Ascending aorta (tissue), 2 donors: ENCODE measurements around the gene ISY1. TPM values are rescaled to one million over a fixed set of nuclear protein-coding genes. Genes with fewer than 3 reads are reported as not detected.

ENCODE experiments used
- DNase-seq, 2 donors: peaks; one replicate each; pipeline ENCODE4 v3.0.0-alpha.2; 2019; ENCODE audit warnings: low spot score in 2 of 2
- H3K27ac ChIP-seq, 2 donors: fragments of 200-600 bp; sonication (generic); one replicate each; pipeline ENCODE4 v1.5.1; 2016 to 2017; ENCODE audit warnings: mild to moderate bottlenecking in 1 of 2
- H3K27me3 ChIP-seq: fragments of 200-600 bp; sonication (generic); one replicate; pipeline ENCODE4 v1.5.1; 2017
- H3K36me3 ChIP-seq, 2 donors: fragments of 200-600 bp; sonication (generic); one replicate each; pipeline ENCODE4 v1.5.1; 2016
- H3K4me1 ChIP-seq, 2 donors: fragments of 200-600 bp; sonication (generic); one replicate each; pipeline ENCODE4 v1.5.1; 2016 to 2017; ENCODE audit warnings: mild to moderate bottlenecking in 1 of 2
- H3K4me3 ChIP-seq, 2 donors: fragments of 200-600 bp; sonication (generic); one replicate each; pipeline ENCODE4 v1.5.1; 2016 to 2017; ENCODE audit warnings: mild to moderate bottlenecking in 1 of 2
- H3K9me3 ChIP-seq, 2 donors: fragments of 200-600 bp; sonication (generic); one replicate each; pipeline ENCODE4 v1.5.1; 2016
- CTCF ChIP-seq, 3 experiments: fragments of 200-600 bp in 2 of 3; fragments of 450-650 bp in 1 of 3; sonication (generic) in 2 of 3; IDR thresholded peaks; one replicate each; pipeline ENCODE4 v1.5.1; 2016 to 2019; ENCODE audit warnings: antibody characterized with exemption in 3 of 3, mild to moderate bottlenecking in 1 of 3, moderate library complexity in 1 of 3
- intact Hi-C: fragments of 100-400 bp; cut with DNase I; formaldehyde crosslinking; loops from one replicate; pipeline ENCODE4 v1.15.1; 2023
- total RNA-seq: library from RNA; depleted of rRNA; stranded (reverse); fragments of >200 nt; gene quantifications from one replicate; pipeline ENCODE4 v1.1.0, GENCODE V29; 2016

The ISY1 gene
- total RNA-seq, 1 donor from 2014 or later = 22.5 TPM

- peaks cover 0 to 8% of the 10 kb centered on the region in 2 donors for H3K36me3 ChIP-seq
- H3K4me3 ChIP-seq = peak overlapping the region; percentile 98 to 100
- H3K9me3 ChIP-seq = no peaks in the 10 kb centered on the region
- DNase-seq = peak; percentile 74 to 96
- no peaks in the 10 kb centered on the region for H3K27me3 ChIP-seq
- H3K27ac ChIP-seq = peak overlapping the region; percentile 97 to 99
- TF ChIP-seq CTCF (IDR thresholded peaks at IDR 0.05) = peak; percentile 23 to 37 (median 29)
- intact Hi-C loops = loop anchor here (1.0 to 2.0 kb wide), 2 partner anchors 64 to 67 kb away; no protein-coding TSS in a partner anchor
- peaks cover 9 to 18% of the 10 kb centered on the region in 2 donors for H3K4me1 ChIP-seq
Measured at GRCh38 chr3:129120254-129121004, 40.4 kb downstream of the ISY1 start.

DNA sequence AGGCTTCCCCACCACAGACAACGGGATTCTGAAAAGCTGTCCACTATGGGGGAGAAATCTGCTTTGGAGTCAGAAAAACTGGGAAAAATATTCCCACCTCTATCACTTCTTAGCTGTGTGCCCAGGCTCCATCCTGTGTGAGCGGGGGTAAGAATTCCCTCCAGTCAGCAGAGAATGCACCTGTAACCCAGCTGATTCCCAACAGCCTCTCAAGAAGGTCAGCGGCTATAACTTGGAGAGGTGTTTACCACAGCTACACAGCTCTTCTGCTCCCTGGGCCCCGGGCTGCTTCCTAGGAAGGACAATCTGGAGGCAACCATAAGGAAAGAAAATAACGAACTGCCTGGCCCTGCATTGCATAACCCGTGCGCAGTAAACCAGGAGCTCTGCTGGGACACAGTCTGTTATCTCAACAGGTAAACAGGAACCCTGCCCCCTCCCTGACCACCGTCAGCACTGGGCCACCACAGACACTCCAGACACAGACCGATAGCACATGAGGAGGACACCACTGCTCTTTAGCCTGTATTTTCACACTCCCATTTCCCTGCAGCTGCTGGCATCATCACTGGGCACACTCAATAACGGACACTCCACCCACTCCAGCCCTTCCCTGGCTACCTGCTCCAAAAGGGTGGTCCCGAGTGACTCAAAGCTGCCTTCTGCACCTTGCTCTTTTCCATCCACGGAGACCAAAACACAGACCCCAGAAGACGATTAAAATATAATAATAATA is 41.3 kb downstream of the ISY1 start:
- H3K9me3 ChIP-seq = no peaks in the 10 kb centered on the region
- H3K4me3 ChIP-seq = peak overlapping the region; percentile 98 to 100
- H3K27me3 ChIP-seq = no peaks in the 10 kb centered on the region
- peak overlapping the region; percentile 97 to 99 for H3K27ac ChIP-seq
- no peak for DNase-seq
- peaks cover 9 to 18% of the 10 kb centered on the region in 2 donors for H3K4me1 ChIP-seq
- intact Hi-C loops = loop anchor here (1.0 to 2.0 kb wide), 2 partner anchors 65 to 66 kb away; no protein-coding TSS in a partner anchor
- TF ChIP-seq CTCF (IDR thresholded peaks at IDR 0.05) = no peak
- peaks cover 0 to 17% of the 10 kb centered on the region in 2 donors for H3K36me3 ChIP-seq

DNA sequence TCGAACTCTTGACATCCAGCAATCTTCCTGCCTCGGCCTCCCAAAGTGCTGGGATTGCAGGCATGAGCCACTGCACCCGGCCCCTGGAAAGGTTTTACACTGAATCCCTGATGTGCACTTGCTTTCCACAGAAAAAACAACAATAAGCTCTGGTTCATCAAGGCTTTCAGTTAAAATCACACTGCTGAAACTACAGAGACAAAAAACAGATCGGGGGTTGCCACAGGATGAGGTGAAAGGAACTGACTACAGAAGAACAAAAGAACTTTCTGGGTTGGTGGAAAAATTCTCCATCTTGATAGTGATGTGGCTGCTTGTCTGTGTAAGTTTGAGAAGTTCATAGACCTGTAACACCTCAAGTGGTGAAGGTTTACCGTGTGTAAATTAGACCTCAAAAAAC is 42.1 kb downstream of the ISY1 start:
- Histone ChIP-seq H3K36me3 (peaks cover 0 to 18% of the 10 kb centered on the region in 2 donors), H3K4me3 (no peak overlapping the region), H3K27ac (no peak overlapping the region), H3K27me3 (no peaks in the 10 kb centered on the region), H3K4me1 (peaks cover 9 to 18% of the 10 kb centered on the region in 2 donors), H3K9me3 (no peaks in the 10 kb centered on the region)
- no peak for DNase-seq
- intact Hi-C loops = no loop called here
- TF ChIP-seq CTCF (IDR thresholded peaks at IDR 0.05) = no peak

GRCh38 chr3:129117134-129117533 is 43.7 kb downstream of the ISY1 start:
- DNase-seq = no peak
- Histone ChIP-seq H3K36me3 (peaks cover 0 to 18% of the 10 kb centered on the region in 2 donors), H3K4me3 (no peak overlapping the region), H3K27me3 (no peaks in the 10 kb centered on the region), H3K4me1 (peaks cover 9 to 18% of the 10 kb centered on the region in 2 donors), H3K9me3 (no peaks in the 10 kb centered on the region), H3K27ac (no peak overlapping the region)
- no peak for TF ChIP-seq CTCF (IDR thresholded peaks at IDR 0.05)
- intact Hi-C loops = no loop called here

- Histone ChIP-seq H3K4me1 (peaks cover 9 to 18% of the 10 kb centered on the region in 2 donors), H3K27ac (no peak overlapping the region), H3K36me3 (peaks cover 4 to 18% of the 10 kb centered on the region in 2 donors), H3K4me3 (no peak overlapping the region), H3K27me3 (no peaks in the 10 kb centered on the region), H3K9me3 (no peaks in the 10 kb centered on the region)
- no peak for TF ChIP-seq CTCF (IDR thresholded peaks at IDR 0.05)
- intact Hi-C loops = no loop called here
- no peak for DNase-seq
Measured at GRCh38 chr3:129116482-129116946, 44.3 kb downstream of the ISY1 start.
